T-helper 2 cell treated with Interferon-gamma antibody and Interleukin-4, amounts not matched to agents 5 μg/mL and 100 μg/mL, for 36 hours (primary cell): ENCODE results near the gene NRN1L.

ENCODE experiments used
- DNase-seq: peaks from one replicate; pipeline ENCODE4 v3.0.0; 2021; ENCODE audit warnings: low spot score
- H3K27ac Mint-ChIP-seq: one replicate; pipeline ENCODE4 v1.8.0; 2021; ENCODE audit warnings: mild to moderate bottlenecking, mixed read lengths
- H3K27me3 Mint-ChIP-seq: one replicate; pipeline ENCODE4 v1.8.0; 2021; ENCODE audit warnings: low read depth, mixed read lengths
- H3K36me3 Mint-ChIP-seq: one replicate; pipeline ENCODE4 v1.8.0; 2021; ENCODE audit warnings: low read depth, mixed read lengths
- H3K4me1 Mint-ChIP-seq: one replicate; pipeline ENCODE4 v1.8.0; 2021; ENCODE audit warnings: low read depth, mixed read lengths
- H3K4me3 Mint-ChIP-seq: one replicate; pipeline ENCODE4 v1.8.0; 2022; ENCODE audit warnings: mild to moderate bottlenecking, moderate library complexity, mixed read lengths
- H3K9me3 Mint-ChIP-seq: one replicate; pipeline ENCODE4 v1.8.0; 2021; ENCODE audit warnings: mixed read lengths

The NRN1L gene

GRCh38 chr16:67869653-67870052, 15.0 kb upstream of the NRN1L start:
- Mint-ChIP-seq H3K4me3 (no peak overlapping the region), H3K9me3 (no peaks in the 10 kb centered on the region), H3K27me3 (no peaks in the 10 kb centered on the region), H3K36me3 (peaks cover 22% of the 10 kb centered on the region), H3K27ac (no peak overlapping the region), H3K4me1 (peaks cover 16% of the 10 kb centered on the region)
- no peak for DNase-seq

- Mint-ChIP-seq H3K36me3 (peaks cover 27% of the 10 kb centered on the region), H3K9me3 (no peaks in the 10 kb centered on the region), H3K4me1 (peaks cover 24% of the 10 kb centered on the region), H3K27ac (no peak overlapping the region), H3K4me3 (no peak overlapping the region), H3K27me3 (no peaks in the 10 kb centered on the region)
- DNase-seq: no peak
These were observed 13.4 kb upstream of the NRN1L start for GRCh38 chr16:67871256-67871655.

GRCh38 chr16:67872131-67872630, 12.5 kb upstream of the NRN1L start:
- no peaks in the 10 kb centered on the region for H3K27me3 Mint-ChIP-seq
- H3K27ac Mint-ChIP-seq: peak overlapping the region; percentile 85
- H3K36me3 Mint-ChIP-seq: peaks cover 34% of the 10 kb centered on the region

GRCh38 chr16:67872631-67873434, 11.9 kb upstream of the NRN1L start, which contains the start of gene EDC4:
Gene EDC4, plus strand, starts transcription at chr16:67873052. Its CDS starts 210 bp downstream, at chr16:67873262.
- peak; percentile 90 for DNase-seq
- Mint-ChIP-seq H3K27ac (peak within 1 kb of the TSS; percentile 94), H3K27me3 (no peaks in the 10 kb centered on the region), H3K4me1 (peaks cover 24% of the 10 kb centered on the region), H3K4me3 (peak within 1 kb of the TSS; percentile 91), H3K9me3 (no peaks in the 10 kb centered on the region), H3K36me3 (peaks cover 38% of the 10 kb centered on the region)

More at GRCh38 chr16:67872131-67872630, 12.5 kb upstream of the NRN1L start:
- Mint-ChIP-seq H3K4me3 (peak overlapping the region; percentile 91), H3K4me1 (peaks cover 24% of the 10 kb centered on the region), H3K9me3 (no peaks in the 10 kb centered on the region)
- no peak for DNase-seq

GRCh38 chr16:67873435-67874370, 11.0 kb upstream of the NRN1L start:
- Mint-ChIP-seq H3K4me3 (peak overlapping the region; percentile 91), H3K4me1 (peaks cover 24% of the 10 kb centered on the region), H3K36me3 (peaks cover 37% of the 10 kb centered on the region), H3K27ac (peak overlapping the region; percentile 94), H3K27me3 (no peaks in the 10 kb centered on the region), H3K9me3 (no peaks in the 10 kb centered on the region)
- no peak for DNase-seq

GRCh38 chr16:67874372-67874771, 10.3 kb upstream of the NRN1L start:
- Mint-ChIP-seq H3K27me3 (no peaks in the 10 kb centered on the region), H3K36me3 (peaks cover 42% of the 10 kb centered on the region), H3K27ac (peak overlapping the region; percentile 94), H3K4me1 (peaks cover 24% of the 10 kb centered on the region), H3K9me3 (no peaks in the 10 kb centered on the region), H3K4me3 (peak overlapping the region; percentile 91)
- DNase-seq: no peak

- no peak overlapping the region for H3K27ac Mint-ChIP-seq
- H3K4me3 Mint-ChIP-seq: no peak overlapping the region
- peaks cover 46% of the 10 kb centered on the region for H3K36me3 Mint-ChIP-seq
- DNase-seq: no peak
- H3K9me3 Mint-ChIP-seq: no peaks in the 10 kb centered on the region
- peaks cover 24% of the 10 kb centered on the region for H3K4me1 Mint-ChIP-seq
- no peaks in the 10 kb centered on the region for H3K27me3 Mint-ChIP-seq
These were observed 7.6 kb upstream of the NRN1L start for GRCh38 chr16:67877064-67877463.

GRCh38 chr16:67878232-67878631, 6.5 kb upstream of the NRN1L start:
- no peak overlapping the region for H3K27ac Mint-ChIP-seq
- no peaks in the 10 kb centered on the region for H3K27me3 Mint-ChIP-seq
- H3K4me1 Mint-ChIP-seq: peaks cover 19% of the 10 kb centered on the region
- no peak for DNase-seq
- H3K36me3 Mint-ChIP-seq: peaks cover 55% of the 10 kb centered on the region
- H3K9me3 Mint-ChIP-seq: no peaks in the 10 kb centered on the region
- H3K4me3 Mint-ChIP-seq: no peak overlapping the region

- Mint-ChIP-seq H3K4me3 (no peak overlapping the region), H3K4me1 (peaks cover 17% of the 10 kb centered on the region), H3K27me3 (no peaks in the 10 kb centered on the region), H3K9me3 (no peaks in the 10 kb centered on the region), H3K36me3 (peaks cover 57% of the 10 kb centered on the region), H3K27ac (no peak overlapping the region)
- DNase-seq: no peak
These were observed 5.8 kb upstream of the NRN1L start for GRCh38 chr16:67878846-67879245.

- H3K27ac Mint-ChIP-seq: no peak overlapping the region
- DNase-seq: no peak
- H3K9me3 Mint-ChIP-seq: no peaks in the 10 kb centered on the region
- H3K36me3 Mint-ChIP-seq: peaks cover 58% of the 10 kb centered on the region
- no peaks in the 10 kb centered on the region for H3K27me3 Mint-ChIP-seq
- H3K4me1 Mint-ChIP-seq: peaks cover 11% of the 10 kb centered on the region
- no peak overlapping the region for H3K4me3 Mint-ChIP-seq
These were observed 5.2 kb upstream of the NRN1L start for GRCh38 chr16:67879462-67879861.

GRCh38 chr16:67879936-67880335, 4.7 kb upstream of the NRN1L start:
- DNase-seq: no peak
- Mint-ChIP-seq H3K4me1 (peaks cover 7% of the 10 kb centered on the region), H3K4me3 (no peak overlapping the region), H3K27me3 (no peaks in the 10 kb centered on the region), H3K27ac (no peak overlapping the region), H3K9me3 (no peaks in the 10 kb centered on the region), H3K36me3 (peaks cover 58% of the 10 kb centered on the region)

GRCh38 chr16:67880584-67880983, 4.1 kb upstream of the NRN1L start:
- peaks cover under 1% of the 10 kb centered on the region for H3K4me1 Mint-ChIP-seq
- peaks cover 55% of the 10 kb centered on the region for H3K36me3 Mint-ChIP-seq
- H3K4me3 Mint-ChIP-seq: no peak overlapping the region
- H3K27me3 Mint-ChIP-seq: no peaks in the 10 kb centered on the region
- no peak for DNase-seq
- no peaks in the 10 kb centered on the region for H3K9me3 Mint-ChIP-seq
- no peak overlapping the region for H3K27ac Mint-ChIP-seq

- H3K27ac Mint-ChIP-seq: no peak overlapping the region
- peaks cover 50% of the 10 kb centered on the region for H3K36me3 Mint-ChIP-seq
- H3K27me3 Mint-ChIP-seq: no peaks in the 10 kb centered on the region
- DNase-seq: no peak
- no peaks in the 10 kb centered on the region for H3K4me1 Mint-ChIP-seq
- no peak overlapping the region for H3K4me3 Mint-ChIP-seq
- no peaks in the 10 kb centered on the region for H3K9me3 Mint-ChIP-seq
These were observed 3.0 kb upstream of the NRN1L start for GRCh38 chr16:67881621-67882161.
